ENCODE results near the gene HBEGF.

GRCh38 chr5:140341591-140341990, 4.8 kb downstream of the HBEGF start:
- TF ChIP-seq TAF1 (IDR thresholded peaks at IDR 0.05; ENCODE audit: borderline replicate concordance, insufficient read depth, low read length) (no peak), POLR2AphosphoS5 (IDR thresholded peaks at IDR 0.05; ENCODE audit: low read depth, low read length) (no peak), REST (IDR thresholded peaks at IDR 0.05; ENCODE audit: insufficient read depth in 1 of 2, low read depth in 2 of 2, low read length in 2 of 2) (no peak), SIN3A (IDR thresholded peaks at IDR 0.05; ENCODE audit: borderline replicate concordance, insufficient read depth, low read length) (no peak)

All from PFSK-1 (cell line).